Smooth muscle cell (in vitro differentiated cells): Measurements from ENCODE around the gene FMNL2. TPM values are rescaled to one million over a fixed set of nuclear protein-coding genes. Genes with fewer than 3 reads are reported as not detected.

ENCODE experiments used
- DNase-seq: peaks from one replicate; lab custom pipeline; 2025; ENCODE audit not compliant: unreplicated experiment; lab: John Stamatoyannopoulos, UW
- H2AFZ ChIP-seq: fragments of 200-600 bp; sonication (generic); 2 replicates; pipeline ENCODE4 v1.6.0; 2016; ENCODE audit warnings: antibody characterized with exemption, low read depth, mild to moderate bottlenecking
- H3F3A ChIP-seq: fragments of 200-600 bp; sonication (generic); 2 replicates; pipeline ENCODE4 v1.6.0; 2017; ENCODE audit warnings: antibody characterized with exemption, low read depth
- H3K27ac ChIP-seq: fragments of 200-600 bp; sonication (generic); 2 replicates; pipeline ENCODE4 v1.5.1; 2016; ENCODE audit warnings: low read depth, mild to moderate bottlenecking
- H3K27me3 ChIP-seq: fragments of 200-600 bp; sonication (generic); 2 replicates; pipeline ENCODE4 v1.6.1; 2016; ENCODE audit warnings: low read depth, mild to moderate bottlenecking
- H3K36me3 ChIP-seq: fragments of 200-600 bp; sonication (generic); 2 replicates; pipeline ENCODE4 v1.5.1; 2016; ENCODE audit warnings: low read depth
- H3K4me1 ChIP-seq: fragments of 200-600 bp; sonication (generic); 2 replicates; pipeline ENCODE4 v1.5.1; 2016; ENCODE audit warnings: low read depth
- H3K4me2 ChIP-seq: fragments of 200-600 bp; sonication (generic); 2 replicates; pipeline ENCODE4 v1.6.0; 2016; ENCODE audit warnings: mild to moderate bottlenecking
- H3K4me3 ChIP-seq: fragments of 200-600 bp; sonication (generic); 2 replicates; pipeline ENCODE4 v1.5.1; 2016; ENCODE audit warnings: mild to moderate bottlenecking
- H3K79me2 ChIP-seq: fragments of 200-600 bp; sonication (generic); 2 replicates; pipeline ENCODE4 v1.6.0; 2016; ENCODE audit warnings: low read depth, mild to moderate bottlenecking
- H3K9ac ChIP-seq: fragments of 200-600 bp; sonication (generic); 2 replicates; pipeline ENCODE4 v1.6.0; 2016; ENCODE audit warnings: low read depth
- H3K9me3 ChIP-seq: fragments of 200-600 bp; sonication (generic); replicated peaks from 2 replicates; pipeline ENCODE4 v1.5.1; 2016; ENCODE audit warnings: low read depth
- H4K20me1 ChIP-seq: fragments of 200-600 bp; sonication (generic); 2 replicates; pipeline ENCODE4 v1.6.0; 2016; ENCODE audit warnings: low read depth
- CTCF ChIP-seq: fragments of 200-600 bp; sonication (generic); IDR thresholded peaks from 2 replicates; pipeline ENCODE4 v1.5.1; 2017; ENCODE audit warnings: borderline replicate concordance, mild to moderate bottlenecking, antibody characterized with exemption; ENCODE audit not compliant: insufficient read depth, poor library complexity, severe bottlenecking
- WGBS: methylation state at CpG from one replicate; pipeline ENCODE4 v1.1.7; 2016; ENCODE audit warnings: low lambda C conversion rate; 5-methylcytosine and 5-hydroxymethylcytosine counted together
- polyA plus RNA-seq: library from polyadenylated mRNA; unstranded; fragments of >200 nt; fragmentation: Nextera tagmentation; extraction: Ambion mirVana; gene quantifications from 2 replicates; pipeline ENCODE4 v1.2.1, GENCODE V29; 2016
- total RNA-seq: library from RNA; depleted of rRNA; stranded (reverse); fragments of >200 nt; gene quantifications from 2 replicates; pipeline ENCODE4 v1.2.3, GENCODE V29; 2014

Gene FMNL2
- total and polyA plus RNA-seq, 2 experiments from 2014 or later = 7.4 to 37.3 TPM

GRCh38 chr2:152486737-152487400 lies 151.9 kb downstream of the FMNL2 start:
- DNase-seq = no peak
- no peak for TF ChIP-seq CTCF
- Histone ChIP-seq H3K79me2 (peaks cover 86% of the 10 kb centered on the region), H3F3A (no peaks in the 10 kb centered on the region), H3K36me3 (no peaks in the 10 kb centered on the region), H3K27me3 (no peaks in the 10 kb centered on the region), H4K20me1 (peaks cover 15% of the 10 kb centered on the region), H3K4me1 (peaks cover 24% of the 10 kb centered on the region), H3K27ac (peak overlapping the region; percentile 5), H3K4me2 (peak overlapping the region; percentile 22), H3K9ac (no peak overlapping the region), H3K9me3 (no peaks in the 10 kb centered on the region), H3K4me3 (no peak overlapping the region), H2AFZ (no peak overlapping the region)
- 82% methylated on average over 3 of the region's 3 CpGs for WGBS

- H3K27me3 ChIP-seq = no peaks in the 10 kb centered on the region
- H3K4me2 ChIP-seq = no peak overlapping the region
- WGBS = 93% methylated on average over 2 of the region's 2 CpGs
- peaks cover 24% of the 10 kb centered on the region for H3K4me1 ChIP-seq
- H3K27ac ChIP-seq = no peak overlapping the region
- H3K79me2 ChIP-seq = peaks cover 86% of the 10 kb centered on the region
- H3K4me3 ChIP-seq = no peak overlapping the region
- no peak overlapping the region for H2AFZ ChIP-seq
- peaks cover 15% of the 10 kb centered on the region for H4K20me1 ChIP-seq
- no peak for DNase-seq
- no peaks in the 10 kb centered on the region for H3K36me3 ChIP-seq
- H3K9me3 ChIP-seq = no peaks in the 10 kb centered on the region
- no peaks in the 10 kb centered on the region for H3F3A ChIP-seq
- no peak for TF ChIP-seq CTCF
- no peak overlapping the region for H3K9ac ChIP-seq
These were observed 153.1 kb downstream of the FMNL2 start for GRCh38 chr2:152488075-152488474.

GRCh38 chr2:152489364-152489763 lies 154.4 kb downstream of the FMNL2 start:
- H3K9ac ChIP-seq = no peak overlapping the region
- H3K79me2 ChIP-seq = peaks cover 86% of the 10 kb centered on the region
- no peak overlapping the region for H3K4me3 ChIP-seq
- H3K27me3 ChIP-seq = no peaks in the 10 kb centered on the region
- H3K4me2 ChIP-seq = no peak overlapping the region
- no peak overlapping the region for H3K27ac ChIP-seq
- no peak for TF ChIP-seq CTCF
- no peaks in the 10 kb centered on the region for H3F3A ChIP-seq
- peaks cover 15% of the 10 kb centered on the region for H4K20me1 ChIP-seq
- no peaks in the 10 kb centered on the region for H3K9me3 ChIP-seq
- H2AFZ ChIP-seq = no peak overlapping the region
- H3K4me1 ChIP-seq = peaks cover 24% of the 10 kb centered on the region
- H3K36me3 ChIP-seq = no peaks in the 10 kb centered on the region
- WGBS = 70% methylated on average over 2 of the region's 2 CpGs
- DNase-seq = no peak
